DND-41 (cell line): ENCODE measurements around the gene ATP1A3.

Experiments
- ATAC-seq: fragments of 200-7000 bp; cut with Tn5 transposase; 3 replicates; pipeline ENCODE4 v1.9.1; 2021; ENCODE audit warnings: low read depth; ENCODE audit not compliant: insufficient read depth
- DNase-seq: peaks from one replicate; pipeline ENCODE4 v3.0.0-alpha.2; 2020
- H2AFZ ChIP-seq: 2 replicates; pipeline ENCODE4 v1.6.0; 2012; ENCODE audit warnings: low read depth, low read length
- H3K27ac ChIP-seq: 2 replicates; pipeline ENCODE4 v1.5.1; 2012; ENCODE audit warnings: low read length, inconsistent platforms
- H3K27me3 ChIP-seq: fragments of 200-600 bp; sonication (generic); 2 replicates; pipeline ENCODE4 v1.6.0; 2012; ENCODE audit warnings: low read length, mild to moderate bottlenecking, inconsistent platforms; ENCODE audit not compliant: insufficient read depth, poor library complexity
- H3K36me3 ChIP-seq: 2 replicates; pipeline ENCODE4 v1.5.1; 2012; ENCODE audit warnings: low read length, inconsistent platforms; ENCODE audit not compliant: insufficient read depth
- H3K4me1 ChIP-seq: 2 replicates; pipeline ENCODE4 v1.5.1; 2012; ENCODE audit warnings: mild to moderate bottlenecking, low read length; ENCODE audit not compliant: insufficient read depth
- H3K4me2 ChIP-seq: 2 replicates; pipeline ENCODE4 v1.6.0; 2012; ENCODE audit warnings: mild to moderate bottlenecking, moderate library complexity, low read length, inconsistent platforms; ENCODE audit not compliant: insufficient read depth
- H3K4me3 ChIP-seq, 2 experiments: fragments of 200-600 bp in 1 of 2; shearing (Covaris generic) in 1 of 2; 2 replicates each; pipeline ENCODE4 v1.5.1; 2012 to 2016; ENCODE audit warnings: inconsistent platforms in 2 of 2, low read length in 2 of 2, mild to moderate bottlenecking in 2 of 2, low read depth in 1 of 2, moderate library complexity in 1 of 2
- H3K79me2 ChIP-seq: 2 replicates; pipeline ENCODE4 v1.6.0; 2012; ENCODE audit warnings: low read length, inconsistent platforms; ENCODE audit not compliant: insufficient read depth
- H3K9ac ChIP-seq: 2 replicates; pipeline ENCODE4 v1.6.0; 2012; ENCODE audit warnings: low read depth, mild to moderate bottlenecking, inconsistent platforms, low read length, moderate library complexity
- H3K9me3 ChIP-seq: 2 replicates; pipeline ENCODE4 v1.5.1; 2012; ENCODE audit warnings: low read length, moderate library complexity, mild to moderate bottlenecking, inconsistent platforms; ENCODE audit not compliant: insufficient read depth, severe bottlenecking
- H4K20me1 ChIP-seq: 2 replicates; pipeline ENCODE4 v1.6.0; 2012; ENCODE audit warnings: low read length; ENCODE audit not compliant: insufficient read depth
- CTCF ChIP-seq: IDR thresholded peaks from 2 replicates; pipeline ENCODE4 v1.5.1; 2012; ENCODE audit warnings: borderline replicate concordance, low read length, moderate library complexity, mild to moderate bottlenecking; ENCODE audit not compliant: poor library complexity, severe bottlenecking; ENCODE audit errors: extremely low read depth
- EZH2 ChIP-seq: IDR thresholded peaks from 3 replicates; pipeline ENCODE4 v1.6.1; 2012; ENCODE audit warnings: borderline replicate concordance, low read depth, mild to moderate bottlenecking, moderate library complexity, low read length, inconsistent platforms; ENCODE audit not compliant: severe bottlenecking

ATP1A3 gene

GRCh38 chr19:41960973-41961372 is 33.1 kb downstream of the ATP1A3 start:
- peaks cover 11% of the 10 kb centered on the region for H3K79me2 ChIP-seq
- no peaks in the 10 kb centered on the region for H3K9me3 ChIP-seq
- H3K4me1 ChIP-seq: peaks cover 22% of the 10 kb centered on the region
- no peaks in the 10 kb centered on the region for H3K27me3 ChIP-seq
- no peak overlapping the region for H3K4me2 ChIP-seq
- DNase-seq (no peak), ATAC-seq (no peak)
- H3K9ac ChIP-seq: no peak overlapping the region
- H2AFZ ChIP-seq: no peak overlapping the region
- peaks cover 18% of the 10 kb centered on the region for H3K36me3 ChIP-seq
- 0 out of 2 replicates have a peak, but pooled peaks cover 8% of the 10 kb centered on the region for H4K20me1 ChIP-seq
- no peak overlapping the region for H3K4me3 ChIP-seq
- TF ChIP-seq EZH2 (no peak), CTCF (no peak)
- H3K27ac ChIP-seq: no peak overlapping the region

- peak within 1 kb of the TSS; percentile 33 to 74; a peak in 3 of 4 replicates for H3K4me3 ChIP-seq
- peak; percentile 96 for ATAC-seq
- peaks cover 22% of the 10 kb centered on the region for H3K4me1 ChIP-seq
- 0 out of 2 replicates have a peak, but pooled peaks cover 8% of the 10 kb centered on the region for H4K20me1 ChIP-seq
- peaks cover 19% of the 10 kb centered on the region for H3K36me3 ChIP-seq
- no peaks in the 10 kb centered on the region for H3K27me3 ChIP-seq
- peak within 1 kb of the TSS; percentile 93 for H2AFZ ChIP-seq
- peak within 1 kb of the TSS; percentile 75 for H3K27ac ChIP-seq
- no peaks in the 10 kb centered on the region for H3K9me3 ChIP-seq
- DNase-seq: peak; percentile 94
- peaks cover 11% of the 10 kb centered on the region for H3K79me2 ChIP-seq
- TF ChIP-seq CTCF: peak; percentile 64
- no peak for TF ChIP-seq EZH2
- H3K9ac ChIP-seq: peak within 1 kb of the TSS; percentile 73
- peak within 1 kb of the TSS; percentile 94 for H3K4me2 ChIP-seq
These were observed 34.7 kb downstream of the ATP1A3 start, which contains the start of gene RABAC1 for GRCh38 chr19:41959056-41960053. RABAC1 (minus strand) TSS chr19:41959321; CDS start chr19:41959292, 29 bp downstream.

- DNase-seq (peak; percentile 76), ATAC-seq (peak; percentile 57)
- peak overlapping the region; percentile 73 for H3K9ac ChIP-seq
- peaks cover 19% of the 10 kb centered on the region for H3K36me3 ChIP-seq
- no peaks in the 10 kb centered on the region for H3K27me3 ChIP-seq
- H3K4me1 ChIP-seq: peaks cover 22% of the 10 kb centered on the region
- no peaks in the 10 kb centered on the region for H3K9me3 ChIP-seq
- peak overlapping the region; percentile 93 for H2AFZ ChIP-seq
- H4K20me1 ChIP-seq: 0 out of 2 replicates have a peak, but pooled peaks cover 8% of the 10 kb centered on the region
- peak overlapping the region; percentile 94 for H3K4me2 ChIP-seq
- peak overlapping the region; percentile 33 to 74; a peak in 3 of 4 replicates for H3K4me3 ChIP-seq
- H3K79me2 ChIP-seq: peaks cover 11% of the 10 kb centered on the region
- TF ChIP-seq CTCF (no peak), EZH2 (no peak)
- H3K27ac ChIP-seq: peak overlapping the region; percentile 44
These were observed 35.5 kb downstream of the ATP1A3 start for GRCh38 chr19:41958367-41959055.
